ENCODE measurements around the gene APOL4. TPM values are rescaled to one million over a fixed set of nuclear protein-coding genes. Genes with fewer than 3 reads are reported as not detected.

APOL4 gene
- total RNA-seq, 6 experiments from 2014 or later, result 1.1 to 1.6 (median 1.4) TPM; not detected in 2

DNA sequence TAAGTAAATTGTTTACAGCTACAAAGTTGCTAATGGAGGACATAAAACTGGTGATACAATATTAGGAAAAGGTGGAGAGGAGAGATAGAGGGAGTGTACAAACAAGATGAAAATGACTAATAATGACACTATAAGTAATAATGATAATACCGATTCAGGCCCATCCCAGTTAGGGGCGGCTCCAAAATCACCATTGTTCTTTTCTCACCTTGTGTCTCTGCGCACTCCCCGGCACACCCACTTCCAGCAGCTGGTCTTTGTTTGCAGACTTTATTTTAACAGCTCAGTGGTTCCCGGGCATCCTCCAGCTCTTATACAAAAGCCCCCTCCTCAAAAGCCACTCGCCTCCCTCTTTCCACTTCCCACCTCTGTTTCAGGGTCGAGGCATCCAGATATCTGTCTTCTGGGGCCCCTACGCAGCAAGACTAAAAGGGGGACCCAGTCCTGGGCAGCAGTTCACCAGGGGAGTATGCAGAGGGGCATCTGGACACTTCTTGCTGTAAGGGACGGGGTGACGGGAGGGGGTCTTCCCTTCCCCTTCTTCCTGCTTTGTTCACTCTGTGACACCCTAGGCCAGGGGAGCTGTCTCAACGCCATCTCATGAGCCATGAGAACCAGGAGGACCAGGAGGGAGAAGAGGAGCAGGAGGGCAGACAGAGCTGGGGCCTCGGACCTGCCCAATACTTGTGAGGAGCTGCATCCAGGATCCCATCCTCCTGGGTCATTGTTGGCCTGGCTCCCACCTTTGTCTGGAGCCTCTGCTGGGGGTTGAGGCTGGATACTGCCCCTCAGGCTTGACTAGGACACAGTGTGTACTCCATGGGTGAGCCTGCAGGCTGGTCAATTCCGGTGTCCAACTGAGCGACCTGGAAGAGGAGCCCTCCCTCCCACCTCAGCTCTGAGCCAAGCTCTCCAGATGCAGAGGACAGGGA lies 35.0 kb upstream of the APOL4 start:
- Histone ChIP-seq H3K4me3 (no peak overlapping the region), H3K36me3 (peaks cover 0 to 19% (median 3%) of the 10 kb centered on the region in 4 donors), H3K27ac (no peak overlapping the region), H3K9me3 (no peaks in the 10 kb centered on the region), H3K27me3 (no peaks in the 10 kb centered on the region), H3K4me1 (peaks cover 0 to 22% (median 11%) of the 10 kb centered on the region in 4 donors)
- ATAC-seq (no peak), DNase-seq (peak in 1 of 3 donors; percentile 44)
- TF ChIP-seq POLR2A (IDR thresholded peaks at IDR 0.05) (no peak), CTCF (IDR thresholded peaks at IDR 0.05) (no peak)
- intact Hi-C loops (cut with DNase I), result loop anchor here (10.0 kb wide), 1 partner anchor 48 kb away; no protein-coding TSS in a partner anchor
- 72% methylated on average over 12 of the region's 14 CpGs for WGBS (ENCODE audit: insufficient coverage, low coverage, low lambda C conversion rate, missing lambda C conversion rate)

DNA sequence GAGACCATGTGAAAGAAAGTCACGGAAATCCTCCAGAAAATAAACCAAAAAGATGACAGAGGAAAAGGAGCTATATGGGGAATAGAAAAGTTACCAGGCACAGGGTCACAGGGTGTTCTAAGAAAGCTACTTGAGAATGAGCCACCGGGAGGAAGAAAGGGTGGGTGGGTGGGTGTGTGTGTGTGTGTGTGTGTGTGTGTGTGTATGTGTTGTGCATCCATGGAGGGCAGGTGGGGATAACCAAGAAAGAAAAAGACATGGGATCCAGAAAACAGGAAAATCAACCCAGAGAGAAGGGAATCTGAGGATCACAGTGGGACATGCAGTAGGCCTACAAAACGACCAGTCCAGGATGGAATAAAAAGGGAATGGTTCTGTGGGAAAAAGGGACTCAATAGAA lies 34.0 kb upstream of the APOL4 start:
- Histone ChIP-seq H3K27me3 (no peaks in the 10 kb centered on the region), H3K27ac (no peak overlapping the region), H3K36me3 (peaks cover 0 to 29% (median 10%) of the 10 kb centered on the region in 4 donors), H3K4me1 (peaks cover 0 to 22% (median 11%) of the 10 kb centered on the region in 4 donors), H3K4me3 (no peak overlapping the region), H3K9me3 (no peaks in the 10 kb centered on the region)
- intact Hi-C loops (cut with DNase I), result loop anchor here (10.0 kb wide), 1 partner anchor 49 kb away; no protein-coding TSS in a partner anchor
- no peak for DNase-seq
- ATAC-seq, result no peak
- WGBS (ENCODE audit: insufficient coverage, low coverage, low lambda C conversion rate, missing lambda C conversion rate), result 87% methylated on average over 3 of the region's 3 CpGs
- no peak for TF ChIP-seq CTCF (IDR thresholded peaks at IDR 0.05)
- TF ChIP-seq POLR2A (IDR thresholded peaks at IDR 0.05), result no peak

GRCh38 chr22:36234919-36235318 lies 33.3 kb upstream of the APOL4 start:
- Histone ChIP-seq H3K36me3 (peaks cover 0 to 31% (median 12%) of the 10 kb centered on the region in 4 donors), H3K4me3 (no peak overlapping the region), H3K27me3 (no peaks in the 10 kb centered on the region), H3K4me1 (peaks cover 0 to 22% (median 11%) of the 10 kb centered on the region in 4 donors), H3K27ac (no peak overlapping the region), H3K9me3 (no peaks in the 10 kb centered on the region)
- intact Hi-C loops (cut with DNase I), result loop anchor here (10.0 kb wide), 1 partner anchor 50 kb away; no protein-coding TSS in a partner anchor
- ATAC-seq, result no peak
- DNase-seq, result peak in 1 of 3 donors; percentile 47
- WGBS (ENCODE audit: insufficient coverage, low coverage, low lambda C conversion rate, missing lambda C conversion rate), result 37% methylated on average over 2 of the region's 2 CpGs
- no peak for TF ChIP-seq POLR2A (IDR thresholded peaks at IDR 0.05)
- TF ChIP-seq CTCF (IDR thresholded peaks at IDR 0.05), result no peak

GRCh38 chr22:36234213-36234612 lies 32.6 kb upstream of the APOL4 start:
- Histone ChIP-seq H3K4me1 (peaks cover 0 to 22% (median 11%) of the 10 kb centered on the region in 4 donors), H3K4me3 (no peak overlapping the region), H3K27ac (no peak overlapping the region), H3K9me3 (no peaks in the 10 kb centered on the region), H3K27me3 (no peaks in the 10 kb centered on the region), H3K36me3 (peaks cover 0 to 31% (median 15%) of the 10 kb centered on the region in 4 donors)
- WGBS (ENCODE audit: insufficient coverage, low coverage, low lambda C conversion rate, missing lambda C conversion rate), result 35% methylated on average over 2 of the region's 2 CpGs
- TF ChIP-seq POLR2A (IDR thresholded peaks at IDR 0.05) (no peak), CTCF (IDR thresholded peaks at IDR 0.05) (no peak)
- intact Hi-C loops (cut with DNase I), result loop anchor here (10.0 kb wide), 1 partner anchor 51 kb away; no protein-coding TSS in a partner anchor
- no peak for ATAC-seq
- no peak for DNase-seq
